Mucosa of rectum (tissue), 2 donors: ENCODE results near the gene IGSF22.

Experiments
- H3K27ac ChIP-seq, 2 donors: one replicate each; pipeline ENCODE4 v1.7.0; 2013; ENCODE audit warnings: inconsistent platforms in 2 of 2, low read depth in 2 of 2, low read length in 2 of 2
- H3K27me3 ChIP-seq, 2 donors: one replicate each; pipeline ENCODE4 v1.7.0; 2013; ENCODE audit warnings: low read length in 2 of 2; ENCODE audit not compliant: control insufficient read depth in 2 of 2, insufficient read depth in 2 of 2
- H3K36me3 ChIP-seq, 2 donors: one replicate each; pipeline ENCODE4 v1.7.0; 2013; ENCODE audit warnings: low read length in 2 of 2; ENCODE audit not compliant: control insufficient read depth in 2 of 2, insufficient read depth in 2 of 2
- H3K4me1 ChIP-seq, 2 donors: one replicate each; pipeline ENCODE4 v1.7.0; 2013; ENCODE audit warnings: low read length in 2 of 2, mild to moderate bottlenecking in 1 of 2; ENCODE audit not compliant: control insufficient read depth in 2 of 2, insufficient read depth in 2 of 2
- H3K4me3 ChIP-seq, 2 donors: one replicate each; pipeline ENCODE4 v1.7.0; 2013; ENCODE audit warnings: low read length in 2 of 2
- H3K9ac ChIP-seq, 2 donors: one replicate each; pipeline ENCODE4 v1.7.0; 2013; ENCODE audit warnings: low read length in 2 of 2, low read depth in 1 of 2, mild to moderate bottlenecking in 1 of 2
- H3K9me3 ChIP-seq, 2 donors: one replicate each; pipeline ENCODE4 v1.7.0; 2013; ENCODE audit warnings: low read length in 2 of 2; ENCODE audit not compliant: control insufficient read depth in 2 of 2
- donor health status: healthy.
- donor health status: Normal muscosa, but diverticular disease.

The IGSF22 gene

DNA sequence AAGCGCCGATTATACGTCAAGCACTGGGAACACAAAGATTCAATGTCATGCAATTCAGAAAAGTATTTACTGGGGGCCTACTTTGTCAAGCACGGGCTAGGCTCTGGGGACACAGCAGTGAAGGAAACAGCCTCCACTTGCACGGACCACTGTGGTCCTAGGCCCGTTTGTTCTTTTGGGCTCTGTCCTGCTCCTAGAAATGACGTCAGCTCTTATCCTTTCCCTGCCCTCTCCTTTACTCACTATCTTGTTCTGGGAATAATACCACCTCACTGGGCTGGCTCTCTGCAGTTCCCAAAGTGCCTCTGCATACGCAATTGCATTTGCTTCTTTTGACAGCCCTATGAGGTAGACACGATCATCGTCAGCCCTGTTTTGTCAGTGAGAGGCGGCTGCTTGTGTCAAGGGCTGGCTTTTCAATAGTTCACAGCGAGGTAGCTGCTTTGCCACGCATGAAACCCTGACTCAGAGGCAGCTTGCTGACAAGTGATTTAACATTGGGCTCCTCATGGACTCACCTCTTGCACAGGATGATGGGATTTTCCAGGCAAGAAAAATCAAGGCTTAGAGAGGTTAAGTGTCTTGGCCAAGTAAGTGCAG is 22.9 kb upstream of the IGSF22 start:
- H3K27ac ChIP-seq, result no peak overlapping the region

DNA sequence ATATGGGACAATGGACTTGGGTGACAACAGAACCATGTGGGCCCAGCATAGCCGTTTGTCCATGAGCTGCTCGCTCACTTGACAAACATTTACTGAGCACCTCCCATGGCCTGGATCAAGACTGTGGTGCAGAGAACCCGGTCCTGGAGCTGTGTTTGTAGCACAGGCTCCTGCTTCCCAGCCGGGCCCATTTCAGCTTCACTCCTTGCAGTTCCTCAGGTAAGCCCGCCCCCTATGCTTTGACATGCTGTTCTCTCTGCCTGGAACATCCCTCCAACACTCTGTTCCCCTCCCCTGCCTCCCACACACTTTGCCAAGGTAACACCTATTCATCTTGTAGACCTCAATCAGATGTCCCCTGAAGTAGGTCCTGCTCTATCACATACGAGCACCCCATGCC is 19.3 kb upstream of the IGSF22 start:
- H3K36me3 ChIP-seq, result no peaks in the 10 kb centered on the region
- no peak overlapping the region for H3K9ac ChIP-seq
- H3K9me3 ChIP-seq, result no peaks in the 10 kb centered on the region
- H3K4me3 ChIP-seq, result no peak overlapping the region
- no peaks in the 10 kb centered on the region for H3K27me3 ChIP-seq
- no peaks in the 10 kb centered on the region for H3K4me1 ChIP-seq
- H3K27ac ChIP-seq, result no peak overlapping the region

More for the DNA sequence above, 22.9 kb upstream of the IGSF22 start:
- H3K4me1 ChIP-seq, result no peaks in the 10 kb centered on the region
- no peak overlapping the region for H3K4me3 ChIP-seq
- H3K9ac ChIP-seq, result no peak overlapping the region
- no peaks in the 10 kb centered on the region for H3K36me3 ChIP-seq
- H3K27me3 ChIP-seq, result no peaks in the 10 kb centered on the region
- H3K9me3 ChIP-seq, result no peaks in the 10 kb centered on the region

DNA sequence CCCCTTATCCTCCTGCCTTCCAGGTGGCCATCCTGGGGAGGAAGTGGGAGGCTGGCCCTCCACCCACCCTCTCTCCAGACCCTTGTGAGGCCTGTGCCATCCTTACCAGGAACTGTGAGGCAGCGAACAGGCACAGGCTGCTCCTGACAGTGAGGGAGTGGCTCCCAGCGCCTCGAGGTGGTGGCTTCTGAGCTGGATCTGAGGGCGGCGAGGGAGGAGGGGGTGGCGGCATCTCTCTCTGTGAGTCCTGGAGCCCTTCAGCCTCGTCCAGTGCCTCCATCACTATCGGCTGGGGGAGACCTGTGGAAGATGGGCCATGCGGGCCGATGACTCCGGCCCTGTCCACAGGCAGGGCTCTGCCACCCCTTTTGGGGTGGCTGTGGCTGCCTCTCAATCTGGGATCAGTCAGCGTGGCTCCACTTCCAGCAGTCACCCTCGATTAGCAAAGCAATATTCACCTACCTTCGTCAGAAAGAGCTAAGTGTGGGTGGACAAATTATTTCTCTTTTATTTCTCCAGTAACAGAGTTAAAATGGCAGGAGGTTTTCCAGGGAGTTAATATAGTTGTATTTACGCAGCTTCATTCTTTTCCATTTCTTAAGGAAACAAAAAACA is 18.0 kb upstream of the IGSF22 start:
- Histone ChIP-seq H3K36me3 (no peaks in the 10 kb centered on the region), H3K4me1 (no peaks in the 10 kb centered on the region), H3K27me3 (no peaks in the 10 kb centered on the region), H3K9me3 (no peaks in the 10 kb centered on the region), H3K9ac (no peak overlapping the region), H3K4me3 (no peak overlapping the region), H3K27ac (no peak overlapping the region)

DNA sequence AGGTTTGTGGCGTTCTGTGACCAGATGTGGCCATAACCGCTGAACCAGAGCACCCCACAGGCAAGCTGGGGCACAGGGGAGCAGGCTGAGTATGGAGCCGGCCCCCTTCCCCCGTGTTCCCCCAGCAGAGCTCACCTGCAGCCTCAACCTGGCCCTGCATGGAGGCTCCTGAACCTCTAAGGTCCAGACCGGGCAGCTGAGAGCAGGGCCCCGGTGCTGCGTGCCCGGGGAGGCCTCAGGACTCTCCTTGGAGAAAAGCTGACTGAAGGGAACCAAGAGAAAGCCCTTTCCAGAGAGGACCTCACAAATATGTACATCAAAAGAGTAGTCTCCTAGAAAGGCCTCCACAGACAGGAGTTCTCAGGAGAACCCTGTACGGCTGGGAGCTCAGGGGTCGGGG is 17.4 kb upstream of the IGSF22 start:
- H3K36me3 ChIP-seq, result no peaks in the 10 kb centered on the region
- H3K9me3 ChIP-seq, result no peaks in the 10 kb centered on the region
- no peaks in the 10 kb centered on the region for H3K4me1 ChIP-seq
- H3K27me3 ChIP-seq, result no peaks in the 10 kb centered on the region
- H3K4me3 ChIP-seq, result no peak overlapping the region
- no peak overlapping the region for H3K9ac ChIP-seq
- no peak overlapping the region for H3K27ac ChIP-seq

DNA sequence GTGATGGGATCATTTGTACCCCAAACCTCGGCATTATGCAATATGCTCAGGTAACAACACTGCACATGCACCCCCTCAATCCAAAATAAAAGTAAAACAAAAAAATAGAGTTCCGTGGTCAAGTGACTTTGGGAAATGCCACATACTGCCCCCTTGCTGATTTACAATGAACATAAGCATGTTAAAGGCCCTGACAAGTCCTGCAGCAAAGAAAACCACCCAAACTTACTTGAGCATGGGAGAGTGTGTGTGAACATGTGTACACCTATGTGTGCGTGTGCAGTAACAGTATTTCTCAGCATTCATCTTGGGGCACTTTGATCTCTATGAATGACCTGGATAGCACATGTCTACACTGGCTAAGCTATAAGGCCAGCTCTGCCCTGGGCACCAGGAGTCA is 15.8 kb upstream of the IGSF22 start:
- Histone ChIP-seq H3K4me3 (no peak overlapping the region), H3K4me1 (no peaks in the 10 kb centered on the region)

DNA sequence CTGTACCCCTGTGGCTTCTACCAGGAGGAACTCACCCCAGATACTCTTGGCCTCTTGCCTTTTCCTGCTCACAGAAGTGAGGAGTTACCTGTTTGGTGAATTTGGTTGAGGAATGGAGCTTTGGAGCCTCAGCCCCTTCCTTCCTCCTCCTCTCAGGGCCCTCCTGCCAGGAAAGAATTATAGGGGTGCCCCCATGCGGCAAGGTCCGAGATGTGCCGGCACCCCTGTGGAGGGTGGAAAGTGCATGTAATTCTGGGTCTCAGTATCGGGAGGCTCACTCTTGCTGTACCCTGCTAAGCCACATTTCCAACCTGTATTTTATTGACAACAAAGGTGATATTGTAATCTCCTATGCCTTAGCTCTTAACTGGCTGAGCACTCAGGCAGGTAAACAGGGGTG is 13.7 kb upstream of the IGSF22 start:
- no peak overlapping the region for H3K9ac ChIP-seq
- H3K27ac ChIP-seq, result no peak overlapping the region
- H3K4me1 ChIP-seq, result no peaks in the 10 kb centered on the region
- H3K4me3 ChIP-seq, result no peak overlapping the region
- H3K27me3 ChIP-seq, result no peaks in the 10 kb centered on the region
- no peaks in the 10 kb centered on the region for H3K9me3 ChIP-seq
- no peaks in the 10 kb centered on the region for H3K36me3 ChIP-seq

More for the DNA sequence above, 15.8 kb upstream of the IGSF22 start:
- no peak overlapping the region for H3K9ac ChIP-seq
- no peaks in the 10 kb centered on the region for H3K27me3 ChIP-seq
- H3K27ac ChIP-seq, result no peak overlapping the region
- H3K9me3 ChIP-seq, result no peaks in the 10 kb centered on the region
- no peaks in the 10 kb centered on the region for H3K36me3 ChIP-seq

DNA sequence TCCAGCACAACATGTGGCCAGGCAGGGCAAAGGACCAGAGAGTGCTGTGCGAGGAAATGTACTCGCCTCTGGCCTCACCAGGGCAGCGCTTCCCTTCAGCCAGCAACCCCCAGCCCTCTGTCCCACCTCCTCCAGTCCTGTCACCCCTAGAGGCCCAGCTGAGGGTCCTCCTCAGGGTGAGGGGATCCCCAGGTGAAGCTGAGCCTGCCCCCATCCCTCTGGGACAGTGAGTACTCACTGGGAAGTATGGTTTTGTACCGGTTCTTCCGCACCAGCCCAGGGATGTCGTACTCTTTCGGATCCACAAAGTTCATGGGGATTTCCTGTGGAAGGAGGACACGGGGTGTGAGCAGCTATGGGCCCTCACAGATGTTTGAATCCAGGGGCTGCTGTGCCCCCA is 11.7 kb upstream of the IGSF22 start:
- no peaks in the 10 kb centered on the region for H3K36me3 ChIP-seq
- H3K27me3 ChIP-seq, result no peaks in the 10 kb centered on the region
- no peaks in the 10 kb centered on the region for H3K9me3 ChIP-seq
- H3K4me1 ChIP-seq, result no peaks in the 10 kb centered on the region
- no peak overlapping the region for H3K27ac ChIP-seq
- no peak overlapping the region for H3K9ac ChIP-seq
- H3K4me3 ChIP-seq, result no peak overlapping the region

DNA sequence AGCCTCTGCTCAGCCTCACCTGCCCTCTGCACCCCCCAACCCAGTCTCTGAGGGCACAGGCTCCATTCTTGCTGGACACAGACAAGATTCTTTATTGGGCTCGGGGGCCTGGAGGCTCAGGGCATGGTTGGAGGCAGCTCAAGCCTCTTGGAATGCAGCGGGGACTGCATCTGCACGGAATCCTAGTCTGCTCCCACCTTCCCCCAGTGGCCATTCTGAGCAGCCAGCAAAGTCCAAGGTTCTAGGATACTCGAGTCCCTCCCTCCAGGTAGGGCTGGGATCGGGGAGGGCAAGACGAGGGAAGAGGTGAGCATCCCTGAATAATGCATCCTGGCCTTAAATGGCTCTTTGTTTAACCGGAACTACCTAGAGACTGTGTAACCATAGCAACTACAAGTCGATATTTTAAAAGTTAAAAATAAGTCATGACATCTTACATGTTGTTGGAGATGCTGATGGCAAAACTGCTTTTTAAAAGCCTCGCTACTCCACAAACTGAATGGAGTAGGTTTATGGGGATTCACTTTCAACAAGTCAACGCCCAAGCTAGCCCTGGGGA is 10.7 kb upstream of the IGSF22 start:
- H3K27ac ChIP-seq, result no peak overlapping the region
- H3K9me3 ChIP-seq, result no peaks in the 10 kb centered on the region
- no peaks in the 10 kb centered on the region for H3K4me1 ChIP-seq
- no peak overlapping the region for H3K4me3 ChIP-seq
- no peaks in the 10 kb centered on the region for H3K27me3 ChIP-seq
- no peak overlapping the region for H3K9ac ChIP-seq
- no peaks in the 10 kb centered on the region for H3K36me3 ChIP-seq

DNA sequence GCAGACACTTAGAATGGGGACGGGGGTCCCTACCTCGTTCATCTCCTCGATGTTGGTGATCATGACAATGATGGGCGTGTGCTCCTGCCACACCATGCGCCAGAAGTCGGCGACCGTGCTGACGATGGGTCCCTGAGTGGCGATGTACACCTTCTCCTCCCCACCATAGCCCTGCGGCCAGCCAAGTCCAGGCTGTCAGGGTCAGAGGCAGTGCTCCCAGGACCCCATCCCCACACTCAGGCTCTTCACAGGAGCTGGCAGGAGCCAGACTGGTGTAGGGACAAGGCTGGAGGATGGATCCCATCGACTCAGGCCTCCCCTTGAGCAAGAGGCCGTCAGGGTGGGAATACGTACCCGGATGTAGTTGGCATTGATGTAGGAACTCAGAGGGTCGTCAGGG is 7.2 kb upstream of the IGSF22 start:
- Histone ChIP-seq H3K36me3 (no peaks in the 10 kb centered on the region), H3K4me1 (no peaks in the 10 kb centered on the region), H3K9ac (no peak overlapping the region), H3K4me3 (no peak overlapping the region), H3K27me3 (no peaks in the 10 kb centered on the region), H3K27ac (no peak overlapping the region), H3K9me3 (no peaks in the 10 kb centered on the region)

DNA sequence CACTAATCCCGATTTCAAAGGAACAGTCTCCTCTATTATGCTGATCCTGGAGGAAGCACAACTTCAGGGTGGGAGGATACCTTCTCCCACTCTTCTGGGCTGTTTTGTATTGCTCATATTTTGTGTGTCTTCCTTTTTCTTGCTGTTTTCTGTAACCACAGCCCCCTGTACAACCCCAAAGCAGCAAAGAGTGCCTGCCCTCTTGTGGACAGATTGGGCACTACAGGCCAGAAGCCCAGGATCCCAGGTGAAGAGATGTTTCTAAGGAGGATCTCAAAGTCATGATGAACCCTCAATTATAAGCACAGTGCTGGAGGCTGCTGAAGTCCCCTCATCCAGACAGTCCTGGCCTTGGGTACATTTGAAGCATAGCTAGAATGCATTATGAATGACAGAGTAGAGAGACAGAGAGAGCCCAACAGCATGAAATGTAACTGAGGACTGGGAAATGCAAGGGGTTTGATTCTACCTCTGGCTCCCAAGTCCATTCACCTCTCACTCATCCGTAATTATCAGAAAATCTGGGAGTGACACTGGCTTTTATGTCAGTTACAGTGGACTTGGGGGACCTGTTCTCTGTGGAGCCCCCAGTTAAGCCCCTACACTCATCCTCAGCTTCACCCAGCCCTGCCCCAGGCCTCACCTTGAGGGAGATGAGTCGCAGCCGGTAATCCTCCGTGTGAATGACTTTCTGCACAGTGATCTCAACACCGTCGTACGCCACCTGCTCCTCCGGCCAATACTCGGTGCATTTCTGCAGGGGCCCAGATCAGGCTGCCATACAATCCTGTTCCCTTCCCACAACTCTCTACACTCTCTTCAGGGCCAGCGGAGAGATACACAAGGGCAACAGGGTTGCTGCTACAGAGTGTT is 6.2 kb upstream of the IGSF22 start:
- no peaks in the 10 kb centered on the region for H3K27me3 ChIP-seq
- no peaks in the 10 kb centered on the region for H3K4me1 ChIP-seq
- H3K27ac ChIP-seq, result no peak overlapping the region
- H3K4me3 ChIP-seq, result no peak overlapping the region
- no peaks in the 10 kb centered on the region for H3K36me3 ChIP-seq
- no peaks in the 10 kb centered on the region for H3K9me3 ChIP-seq
- H3K9ac ChIP-seq, result no peak overlapping the region
